ES-I3 (cell line): ENCODE measurements around the gene TNS1.
A peak's percentile ranks its signal among the peaks of the same experiment; 100 is the strongest.

Experiments
- H3K36me3 ChIP-seq: 2 replicates; pipeline ENCODE4 v1.6.1; 2013; ENCODE audit warnings: mild to moderate bottlenecking, low read length, control low read depth, moderate library complexity; ENCODE audit not compliant: insufficient read depth
- H3K4me1 ChIP-seq: 2 replicates; pipeline ENCODE4 v1.6.1; 2013; ENCODE audit warnings: mild to moderate bottlenecking, control low read depth, low read length; ENCODE audit not compliant: insufficient read depth
- H3K9ac ChIP-seq: 2 replicates; pipeline ENCODE4 v1.6.1; 2013; ENCODE audit warnings: low read depth, mild to moderate bottlenecking, low read length, moderate library complexity
- H3K9me3 ChIP-seq: 2 replicates; pipeline ENCODE4 v1.6.1; 2013; ENCODE audit warnings: mild to moderate bottlenecking, low read length, moderate library complexity; ENCODE audit not compliant: control insufficient read depth, insufficient read depth

TNS1 gene

GRCh38 chr2:217951091-217951490, 51.7 kb downstream of the TNS1 start:
- H3K4me1 ChIP-seq: peaks cover 21% of the 10 kb centered on the region
- H3K9me3 ChIP-seq: no peaks in the 10 kb centered on the region
- H3K36me3 ChIP-seq: no peaks in the 10 kb centered on the region
- H3K9ac ChIP-seq: no peak overlapping the region

- Histone ChIP-seq H3K36me3 (no peaks in the 10 kb centered on the region), H3K4me1 (peaks cover 21% of the 10 kb centered on the region), H3K9me3 (no peaks in the 10 kb centered on the region), H3K9ac (no peak overlapping the region)
Observed at GRCh38 chr2:217950401-217950871, 52.4 kb downstream of the TNS1 start.

GRCh38 chr2:217949447-217949846, 53.3 kb downstream of the TNS1 start:
- peaks cover 22% of the 10 kb centered on the region for H3K4me1 ChIP-seq
- no peaks in the 10 kb centered on the region for H3K9me3 ChIP-seq
- H3K36me3 ChIP-seq: no peaks in the 10 kb centered on the region
- H3K9ac ChIP-seq: no peak overlapping the region

GRCh38 chr2:217948897-217949296, 53.9 kb downstream of the TNS1 start:
- no peaks in the 10 kb centered on the region for H3K9me3 ChIP-seq
- no peaks in the 10 kb centered on the region for H3K36me3 ChIP-seq
- peaks cover 26% of the 10 kb centered on the region for H3K4me1 ChIP-seq
- H3K9ac ChIP-seq: no peak overlapping the region

GRCh38 chr2:217948351-217948791, 54.4 kb downstream of the TNS1 start:
- Histone ChIP-seq H3K9me3 (no peaks in the 10 kb centered on the region), H3K4me1 (peaks cover 31% of the 10 kb centered on the region), H3K9ac (no peak overlapping the region)

GRCh38 chr2:217947383-217948350, 55.1 kb downstream of the TNS1 start:
- H3K9me3 ChIP-seq: no peaks in the 10 kb centered on the region
- no peaks in the 10 kb centered on the region for H3K36me3 ChIP-seq
- no peak overlapping the region for H3K9ac ChIP-seq
- peaks cover 36% of the 10 kb centered on the region for H3K4me1 ChIP-seq

More at GRCh38 chr2:217948351-217948791, 54.4 kb downstream of the TNS1 start:
- H3K36me3 ChIP-seq: no peaks in the 10 kb centered on the region

- H3K9ac ChIP-seq: no peak overlapping the region
- H3K4me1 ChIP-seq: peaks cover 27% of the 10 kb centered on the region
- H3K9me3 ChIP-seq: no peaks in the 10 kb centered on the region
- H3K36me3 ChIP-seq: no peaks in the 10 kb centered on the region
Observed at GRCh38 chr2:217946051-217946450, 56.7 kb downstream of the TNS1 start.

- Histone ChIP-seq H3K9ac (no peak overlapping the region), H3K9me3 (no peaks in the 10 kb centered on the region), H3K4me1 (peaks cover 25% of the 10 kb centered on the region), H3K36me3 (no peaks in the 10 kb centered on the region)
Observed at GRCh38 chr2:217945530-217945929, 57.3 kb downstream of the TNS1 start.

- H3K9ac ChIP-seq: no peak overlapping the region
- peaks cover 25% of the 10 kb centered on the region for H3K4me1 ChIP-seq
- no peaks in the 10 kb centered on the region for H3K36me3 ChIP-seq
- H3K9me3 ChIP-seq: no peaks in the 10 kb centered on the region
Observed at GRCh38 chr2:217944923-217945322, 57.9 kb downstream of the TNS1 start.

- H3K36me3 ChIP-seq: no peaks in the 10 kb centered on the region
- H3K9me3 ChIP-seq: no peaks in the 10 kb centered on the region
- no peak overlapping the region for H3K9ac ChIP-seq
- H3K4me1 ChIP-seq: peaks cover 25% of the 10 kb centered on the region
Observed at GRCh38 chr2:217944366-217944765, 58.4 kb downstream of the TNS1 start.

- Histone ChIP-seq H3K9me3 (no peaks in the 10 kb centered on the region), H3K4me1 (peaks cover 25% of the 10 kb centered on the region), H3K36me3 (no peaks in the 10 kb centered on the region), H3K9ac (peak overlapping the region; percentile 50; the same call in 1 of the 2 replicates)
Observed at GRCh38 chr2:217943446-217944321, 59.1 kb downstream of the TNS1 start.

- Histone ChIP-seq H3K36me3 (no peaks in the 10 kb centered on the region), H3K9me3 (no peaks in the 10 kb centered on the region), H3K4me1 (peaks cover 22% of the 10 kb centered on the region), H3K9ac (peak overlapping the region; percentile 50; the same call in 1 of the 2 replicates)
Observed at GRCh38 chr2:217942731-217943335, 60.0 kb downstream of the TNS1 start.

- H3K4me1 ChIP-seq: peaks cover 24% of the 10 kb centered on the region
- no peaks in the 10 kb centered on the region for H3K36me3 ChIP-seq
- no peaks in the 10 kb centered on the region for H3K9me3 ChIP-seq
- H3K9ac ChIP-seq: no peak overlapping the region
Observed at GRCh38 chr2:217941886-217942728, 60.7 kb downstream of the TNS1 start.
